GM12874 (cell line): ENCODE data around the gene SMIM1.

Experiments used
- CTCF ChIP-seq: IDR thresholded peaks from 2 replicates; pipeline ENCODE4 v1.5.1; 2011; ENCODE audit warnings: low read depth, mild to moderate bottlenecking, control low read depth, low read length, moderate library complexity; ENCODE audit not compliant: insufficient read depth

SMIM1 gene

GRCh38 chr1:3821908-3822307 lies 49.4 kb downstream of the SMIM1 start:
- TF ChIP-seq CTCF = no peak

GRCh38 chr1:3822421-3822820 lies 49.9 kb downstream of the SMIM1 start:
- no peak for TF ChIP-seq CTCF

GRCh38 chr1:3824650-3825049 lies 52.1 kb downstream of the SMIM1 start:
- TF ChIP-seq CTCF = no peak

GRCh38 chr1:3825356-3825755 lies 52.8 kb downstream of the SMIM1 start:
- no peak for TF ChIP-seq CTCF
